AG10803 (cell line): ENCODE data around the gene DGKD.

Source experiments
- DNase-seq: peaks from one replicate; pipeline ENCODE4 v3.0.0; 2010; ENCODE audit warnings: low read depth
- H3K4me3 ChIP-seq: 2 replicates; pipeline ENCODE4 v1.5.1; 2011; ENCODE audit warnings: mild to moderate bottlenecking, low read length, control low read depth
- CTCF ChIP-seq: conservative IDR thresholded peaks from 2 replicates; pipeline ENCODE4 v1.5.1; 2011; ENCODE audit warnings: mild to moderate bottlenecking, low read length, control low read depth, inconsistent platforms

The DGKD gene

GRCh38 chr2:233440314-233440713 is 86.0 kb downstream of the DGKD start:
- no peak for TF ChIP-seq CTCF
- H3K4me3 ChIP-seq, result no peak overlapping the region
- no peak for DNase-seq

DNA sequence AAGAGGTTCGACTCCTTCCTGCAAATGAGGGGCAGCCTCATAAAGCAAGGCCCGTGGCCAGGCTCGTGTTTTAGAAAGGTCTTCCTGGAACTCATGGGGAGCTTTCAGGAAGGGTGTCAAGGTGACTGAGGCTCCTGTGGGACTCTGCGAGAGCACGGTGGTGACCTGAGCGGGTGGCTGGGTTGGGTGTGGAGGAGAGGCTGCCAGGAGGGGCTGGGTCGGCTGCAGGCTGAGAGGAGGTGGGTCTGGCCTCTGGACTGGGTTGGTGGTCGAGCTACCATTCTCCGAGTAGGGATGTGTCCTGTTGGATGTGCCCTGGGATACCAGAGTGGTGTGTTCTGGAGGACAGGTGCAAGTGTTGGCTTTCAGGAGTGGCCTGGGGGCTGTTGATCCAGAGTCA is 86.4 kb downstream of the DGKD start:
- DNase-seq, result no peak
- H3K4me3 ChIP-seq, result no peak overlapping the region
- TF ChIP-seq CTCF, result no peak

- H3K4me3 ChIP-seq, result no peak overlapping the region
- TF ChIP-seq CTCF, result no peak
- no peak for DNase-seq
These were observed 87.1 kb downstream of the DGKD start for GRCh38 chr2:233441161-233442027.

GRCh38 chr2:233442028-233442310 is 87.7 kb downstream of the DGKD start:
- DNase-seq, result no peak
- H3K4me3 ChIP-seq, result no peak overlapping the region
- no peak for TF ChIP-seq CTCF

DNA sequence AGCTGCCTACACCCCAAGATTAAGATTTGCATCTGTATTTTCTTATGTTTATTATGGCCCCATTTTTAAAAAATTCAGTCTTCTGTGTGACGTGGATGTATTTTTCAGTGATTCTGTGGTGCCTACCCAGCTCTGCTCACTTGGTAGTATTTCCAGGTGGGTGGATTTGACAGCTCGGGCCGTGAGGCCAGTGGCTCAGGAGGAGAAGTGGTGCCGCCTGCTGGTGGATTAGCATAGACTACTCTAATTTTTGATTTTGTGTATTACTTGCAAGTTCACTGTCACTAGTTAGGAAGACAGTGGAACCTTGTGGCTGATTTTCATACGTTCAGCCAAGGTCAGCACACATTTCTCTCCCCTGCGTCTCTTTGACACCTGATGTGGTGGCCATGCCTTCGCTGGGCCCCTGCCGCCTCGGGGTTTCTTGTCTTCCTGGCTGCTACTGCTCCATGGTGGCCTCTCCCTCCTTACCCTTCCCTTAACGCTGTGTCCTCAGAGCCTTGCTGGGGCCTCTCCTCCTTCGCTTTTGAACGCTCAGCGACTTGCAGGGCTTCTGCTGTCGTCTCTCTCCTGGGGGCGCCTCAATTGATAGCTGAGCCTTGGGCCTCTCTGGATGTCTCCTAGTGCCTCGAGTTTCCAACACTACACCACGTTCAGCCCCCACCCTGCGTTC is 89.4 kb downstream of the DGKD start:
- peak; percentile 77 for DNase-seq
- peak; percentile 90 for TF ChIP-seq CTCF
- H3K4me3 ChIP-seq, result no peak overlapping the region

- no peak for DNase-seq
- no peak overlapping the region for H3K4me3 ChIP-seq
- TF ChIP-seq CTCF, result no peak
These were observed 90.2 kb downstream of the DGKD start for GRCh38 chr2:233444501-233444900.
